Measurements from ENCODE around the gene FBLN5. TPM values are rescaled to one million over a fixed set of nuclear protein-coding genes. Genes with fewer than 3 reads are reported as not detected.

The FBLN5 gene
- total and polyA plus RNA-seq, 2 donors (not counting 3 experiments of a cell fraction or from before 2014, with no cell fraction given): 27.6 to 33.1 TPM

GRCh38 chr14:91869556-91869955 lies 77.9 kb downstream of the FBLN5 start:
- ChIA-PET CTCF (interaction anchor here (0.6 to 1.0 kb wide), 2 partner anchors 16 to 97 kb away, joined by 3 read pairs; no protein-coding TSS in a partner anchor), POLR2A (no interaction called here)
- dilution Hi-C loops (cut with MboI; ENCODE audit: extremely low pct_ligation_motif_present, low sequenced_read_pairs) (no loop called here), intact Hi-C loops (cut with micrococcal nuclease) (no loop called here)
- no peak for TF ChIP-seq POLR2AphosphoS5 (IDR thresholded peaks at IDR 0.05; ENCODE audit: insufficient read depth, low read depth, low read length)
- TF ChIP-seq JUN (IDR thresholded peaks at IDR 0.05; ENCODE audit: borderline replicate concordance, insufficient read depth, insufficient read length, low read depth): no peak
- TF ChIP-seq GATA2 (IDR thresholded peaks at IDR 0.05; ENCODE audit: insufficient read depth, insufficient read length, low read depth, low read length): no peak
- no peak for TF ChIP-seq CTCF (IDR thresholded peaks at IDR 0.05; ENCODE audit: extremely low read depth in 1 of 2, insufficient read depth in 1 of 2, low read depth in 1 of 2, low read length in 2 of 2)
- no peak for TF ChIP-seq EZH2 (IDR thresholded peaks at IDR 0.05; ENCODE audit: borderline replicate concordance, low read depth, low read length, severe bottlenecking)
- TF ChIP-seq MAX (IDR thresholded peaks at IDR 0.05; ENCODE audit: insufficient read depth, insufficient read length): no peak
- no peak for TF ChIP-seq FOS (IDR thresholded peaks at IDR 0.05; ENCODE audit: borderline replicate concordance, insufficient read depth, low read length)
- no peak for TF ChIP-seq POLR2A (IDR thresholded peaks at IDR 0.05; ENCODE audit: low read depth, low read length)
- no peak for TF ChIP-seq MYC (IDR thresholded peaks at IDR 0.05; ENCODE audit: low read depth, low read length)
- DNase-seq (ENCODE audit: low read depth, low spot score) (no peak), FAIRE-seq (no peak)
- Histone ChIP-seq H3K36me3 (ENCODE audit: control insufficient read depth in 2 of 2, extremely low read depth in 1 of 2, insufficient read depth in 2 of 2, low read length in 2 of 2) (no peaks in the 10 kb centered on the region), H3K4me3 (replicated peaks in 1 of 3; ENCODE audit: insufficient read depth in 1 of 3, low read depth in 1 of 3, low read length in 3 of 3) (no peak overlapping the region), H3K4me2 (ENCODE audit: insufficient read depth, low read length) (no peak overlapping the region), H2AFZ (ENCODE audit: low read depth, low read length) (no peak overlapping the region), H3K79me2 (ENCODE audit: control insufficient read depth, insufficient read depth, low read length) (no peaks in the 10 kb centered on the region), H3K9me1 (replicated peaks; ENCODE audit: control insufficient read depth, extremely low read depth, insufficient read depth, low read length) (no peaks in the 10 kb centered on the region), H3K27ac (ENCODE audit: insufficient read depth, low read depth, low read length) (no peak overlapping the region), H3K9ac (replicated peaks; ENCODE audit: extremely low read depth, insufficient read depth, low read length) (no peak overlapping the region), H3K27me3 (ENCODE audit: control insufficient read depth in 2 of 2, insufficient read depth in 2 of 2, low read length in 2 of 2) (no peaks in the 10 kb centered on the region), H3K9me3 (replicated peaks; ENCODE audit: control insufficient read depth, insufficient read depth, low read length) (no peaks in the 10 kb centered on the region), H3K4me1 (ENCODE audit: control insufficient read depth, extremely low read depth, insufficient read depth, low read length) (peaks cover 7% of the 10 kb centered on the region), H4K20me1 (replicated peaks; ENCODE audit: control insufficient read depth, extremely low read depth, insufficient read depth, low read length) (no peaks in the 10 kb centered on the region)
- BruUV-seq (replicated peaks): TSS peak; percentile 87

Measured in endothelial cell of umbilical vein (primary cell).